Measurements from ENCODE around the gene HOXB8.

HOXB8 gene

GRCh38 chr17:48610282-48611211 lies 4.5 kb downstream of the HOXB8 start, which contains the start of gene HOXB7:
HOXB7 (minus strand) TSS chr17:48611017; CDS start chr17:48610918, 99 bp downstream.
- DNase-seq (ENCODE audit: low spot score): peak; percentile 92

GRCh38 chr17:48609759-48610281 lies 5.3 kb downstream of the HOXB8 start:
- DNase-seq (ENCODE audit: low spot score): no peak

DNA sequence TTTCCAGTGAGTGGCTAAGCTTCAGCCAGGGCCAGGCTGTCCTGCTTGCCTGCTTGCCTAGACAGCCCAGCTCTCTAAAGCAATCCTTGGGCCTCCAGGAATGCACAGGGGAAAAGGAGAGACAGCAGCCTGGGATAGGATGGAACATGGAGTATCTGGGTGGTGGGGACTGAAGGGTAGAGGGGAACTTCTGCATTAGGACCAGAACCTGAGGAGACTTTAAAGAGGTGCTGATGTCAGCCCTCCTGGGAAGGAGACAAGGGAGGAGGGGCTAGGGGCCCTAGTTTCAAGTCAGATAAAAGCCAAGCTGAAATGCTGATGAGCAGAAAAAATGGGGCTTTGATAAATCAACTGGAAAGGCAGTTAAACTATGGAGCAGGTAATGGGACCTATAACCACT lies 6.1 kb downstream of the HOXB8 start:
- no peak for DNase-seq (ENCODE audit: low spot score)

DNA sequence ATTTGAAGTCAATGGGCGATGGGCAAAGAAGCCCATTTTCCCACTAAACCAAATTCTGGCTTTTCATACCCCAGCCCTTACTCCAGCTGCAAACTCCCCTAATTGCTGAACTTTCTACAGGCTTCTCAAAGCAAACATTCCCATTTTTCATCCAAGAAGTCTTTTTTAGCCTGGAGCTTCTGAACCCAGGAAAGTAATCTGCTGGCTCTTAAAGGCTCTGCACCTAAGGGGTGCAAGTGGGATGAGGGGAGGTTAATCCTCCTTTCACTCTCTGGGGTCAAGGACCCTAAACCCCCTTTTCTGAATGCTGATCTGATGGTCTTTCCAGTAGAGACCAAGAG lies 6.6 kb downstream of the HOXB8 start:
- no peak for DNase-seq (ENCODE audit: low spot score)

- no peak for DNase-seq (ENCODE audit: low spot score)
These were observed 8.0 kb downstream of the HOXB8 start for GRCh38 chr17:48606892-48607614.

DNA sequence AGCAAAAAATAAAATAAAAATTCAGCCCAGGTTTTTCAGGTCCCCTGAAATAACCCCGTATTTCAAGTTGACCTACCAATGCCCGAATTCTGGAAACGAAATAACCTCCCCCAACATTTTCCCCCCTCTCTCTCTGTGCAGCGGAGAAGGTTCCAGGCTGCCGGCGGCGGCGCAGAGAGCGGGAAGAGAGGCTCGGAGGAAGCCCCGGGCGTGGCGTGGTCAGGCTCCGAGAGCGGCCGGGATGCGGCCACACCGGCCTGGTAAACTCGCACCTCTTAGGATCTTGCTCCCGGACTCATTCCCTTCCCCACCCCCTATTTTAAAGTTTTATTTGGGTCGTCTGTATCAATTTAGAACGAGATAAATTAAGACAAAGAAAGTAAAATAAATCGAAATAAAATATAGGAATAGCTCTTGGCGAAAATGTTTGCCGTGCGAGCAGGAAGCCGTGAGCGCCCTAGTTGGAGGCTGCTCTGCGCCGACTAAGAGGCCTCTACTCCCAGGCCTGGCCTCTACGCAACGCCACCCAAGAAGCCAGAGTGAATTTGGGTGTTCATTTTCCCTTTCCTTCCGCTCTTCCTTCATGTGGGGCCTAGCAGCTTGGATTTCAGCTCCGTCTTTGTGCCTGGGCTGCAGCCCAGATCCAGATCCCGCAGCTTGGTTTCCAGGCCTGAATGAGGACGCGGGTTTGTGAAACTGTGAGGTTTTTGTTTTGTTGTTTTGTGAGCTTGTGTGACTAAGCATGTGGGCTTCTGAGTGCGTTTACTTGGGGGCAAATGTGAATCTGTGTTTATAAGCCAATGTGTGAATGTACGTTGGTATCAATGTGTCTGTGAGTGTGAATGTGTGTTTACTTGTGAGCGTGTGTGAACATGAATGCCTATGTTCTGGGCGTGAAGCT lies 8.9 kb downstream of the HOXB8 start:
- DNase-seq (ENCODE audit: low spot score): no peak

DNA sequence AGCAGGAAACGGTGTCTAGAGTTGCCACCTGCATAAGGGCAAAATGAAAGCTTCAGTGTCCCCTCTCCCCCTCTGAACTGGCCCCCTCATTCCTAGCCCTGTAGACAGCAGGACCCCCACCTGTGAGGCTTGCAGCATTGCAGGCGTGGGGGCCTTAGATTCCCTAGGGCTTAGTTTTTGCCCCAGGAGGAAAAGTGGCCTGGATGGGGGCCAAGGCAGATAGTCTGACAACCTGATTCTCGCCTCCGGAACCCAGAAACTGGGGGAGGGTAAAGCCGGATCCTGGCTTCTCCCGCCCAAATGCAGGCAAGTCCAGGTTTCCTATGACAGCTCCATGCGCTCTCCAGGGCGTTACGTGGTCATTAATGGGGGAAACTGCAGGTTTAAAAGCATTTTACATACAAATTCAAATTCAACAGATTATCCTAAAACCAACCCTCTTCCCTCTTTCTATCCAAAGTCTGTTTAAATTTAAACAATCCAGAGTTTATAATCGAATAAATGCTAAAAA lies 9.6 kb downstream of the HOXB8 start:
- no peak for DNase-seq (ENCODE audit: low spot score)

GRCh38 chr17:48604770-48605329 lies 10.2 kb downstream of the HOXB8 start, which contains the start of gene HOXB6:
HOXB6 (minus strand) TSS chr17:48604986; CDS start chr17:48598150, 6,836 bp downstream.
- no peak for DNase-seq (ENCODE audit: low spot score)

GRCh38 chr17:48603959-48604769 lies 10.9 kb downstream of the HOXB8 start:
- no peak for DNase-seq (ENCODE audit: low spot score)

- no peak for DNase-seq (ENCODE audit: low spot score)
These were observed 13.3 kb downstream of the HOXB8 start for GRCh38 chr17:48601539-48602425.

DNA sequence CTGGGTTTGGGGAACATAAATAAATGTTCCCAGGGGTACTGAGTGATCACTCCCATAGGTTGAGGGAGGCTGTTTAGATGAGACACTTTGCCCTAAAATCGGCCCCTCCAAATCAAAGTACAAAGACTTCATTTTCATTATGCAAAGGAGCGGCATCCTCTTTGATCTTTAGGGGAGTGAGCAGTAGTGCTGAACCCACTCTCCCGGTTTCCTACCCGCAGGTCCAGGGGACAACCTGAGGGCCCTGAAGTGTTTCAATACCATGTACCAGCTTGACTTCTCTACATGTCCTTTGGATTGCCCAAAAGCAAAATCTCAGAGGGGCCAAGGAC lies 13.9 kb downstream of the HOXB8 start:
- no peak for DNase-seq (ENCODE audit: low spot score)

GRCh38 chr17:48600244-48601098 lies 14.6 kb downstream of the HOXB8 start:
- no peak for DNase-seq (ENCODE audit: low spot score)

DNA sequence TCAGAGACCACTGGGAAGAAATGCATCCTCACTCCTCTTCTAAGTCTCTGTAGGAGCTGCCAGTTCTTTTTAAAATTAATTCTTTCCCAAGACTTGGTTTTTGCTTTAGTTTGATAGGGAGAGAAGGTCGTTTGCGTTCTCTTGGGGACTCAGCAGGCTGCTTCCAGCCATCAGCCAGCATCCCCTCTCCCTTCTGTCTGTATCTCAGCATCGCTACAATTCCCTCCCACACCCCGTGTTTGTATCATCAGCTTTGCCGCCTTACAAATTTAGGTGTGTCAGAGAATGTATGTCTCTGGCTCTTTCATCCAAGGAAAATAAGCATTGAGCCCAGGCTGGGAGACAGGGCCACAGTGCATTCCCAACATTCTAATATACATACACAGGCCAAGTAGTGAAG lies 15.7 kb downstream of the HOXB8 start:
- no peak for DNase-seq (ENCODE audit: low spot score)

DNA sequence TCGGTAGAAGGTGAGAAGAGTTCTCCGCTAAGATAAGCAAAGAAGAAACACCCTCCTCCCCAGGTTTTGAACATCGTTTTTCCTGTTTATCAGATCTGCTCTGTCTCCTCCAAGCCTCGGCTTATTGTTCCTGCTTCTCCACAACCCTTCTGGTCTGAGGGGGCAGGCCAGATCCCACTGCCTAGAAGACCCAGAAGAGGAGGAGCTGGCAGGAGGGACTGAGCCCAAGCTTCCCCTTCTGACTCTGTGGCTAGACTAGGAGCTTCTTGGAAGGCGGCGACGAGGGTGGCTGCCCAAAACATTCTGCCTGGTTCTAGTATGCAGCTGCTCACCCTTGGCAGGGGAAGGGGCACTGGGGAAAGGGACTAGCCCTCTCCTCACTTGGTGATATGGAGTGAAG lies 16.4 kb downstream of the HOXB8 start:
- DNase-seq (ENCODE audit: low spot score): no peak

DNA sequence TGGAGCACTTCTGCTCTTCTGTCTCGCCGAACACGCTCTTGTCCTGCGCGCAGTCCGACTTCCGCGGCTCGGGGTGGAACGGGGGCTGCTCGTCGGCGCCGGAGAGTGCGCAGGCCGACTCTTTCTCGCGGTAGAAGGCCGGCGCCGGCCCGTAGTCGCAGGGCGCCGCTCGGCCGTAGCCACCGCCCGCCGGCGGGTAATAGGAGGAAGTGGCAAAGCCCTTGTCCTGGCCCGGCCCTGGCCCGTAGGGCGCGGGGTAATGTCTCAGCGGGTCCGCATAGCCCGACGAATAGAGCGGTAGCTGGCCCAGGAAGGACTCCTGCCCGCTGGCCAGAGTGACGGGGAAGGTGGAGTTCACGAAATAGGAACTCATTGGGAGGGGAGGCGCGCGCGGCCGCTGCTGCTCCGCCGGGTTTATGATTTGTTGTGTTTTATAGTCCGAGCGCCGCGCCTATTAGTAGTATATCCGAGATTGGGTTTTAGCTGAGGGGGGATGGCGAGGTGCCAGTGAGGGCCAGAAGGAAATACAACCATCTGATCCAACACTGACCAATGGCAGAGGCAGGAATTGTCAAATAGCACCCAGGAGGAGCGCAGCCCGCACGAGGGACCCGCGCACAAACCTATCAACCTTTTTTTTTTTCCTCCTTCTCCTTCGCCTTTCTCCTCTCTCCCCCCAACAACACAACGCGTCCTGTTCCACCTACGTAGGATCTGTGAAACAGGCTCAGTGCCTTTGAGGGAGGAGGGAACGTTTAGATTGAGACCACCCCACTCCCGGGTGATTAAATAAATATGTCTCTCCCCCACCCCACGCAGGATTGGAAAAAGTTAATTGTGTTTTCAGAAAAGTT lies 17.1 kb downstream of the HOXB8 start:
- DNase-seq (ENCODE audit: low spot score): peak; percentile 86

DNA sequence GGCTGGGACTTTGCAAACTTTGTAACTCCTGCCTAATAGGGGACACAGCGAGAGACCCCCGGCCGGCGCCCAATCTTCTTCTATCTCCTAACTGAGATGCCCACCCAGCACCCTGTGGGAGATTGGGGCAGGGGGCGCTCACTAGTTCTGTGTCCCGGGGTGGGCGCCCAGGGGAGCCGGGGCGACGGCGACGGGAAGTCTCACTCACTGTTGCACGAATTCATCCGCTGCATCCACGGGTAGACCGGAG lies 17.6 kb downstream of the HOXB8 start:
- DNase-seq (ENCODE audit: low spot score): no peak

DNA sequence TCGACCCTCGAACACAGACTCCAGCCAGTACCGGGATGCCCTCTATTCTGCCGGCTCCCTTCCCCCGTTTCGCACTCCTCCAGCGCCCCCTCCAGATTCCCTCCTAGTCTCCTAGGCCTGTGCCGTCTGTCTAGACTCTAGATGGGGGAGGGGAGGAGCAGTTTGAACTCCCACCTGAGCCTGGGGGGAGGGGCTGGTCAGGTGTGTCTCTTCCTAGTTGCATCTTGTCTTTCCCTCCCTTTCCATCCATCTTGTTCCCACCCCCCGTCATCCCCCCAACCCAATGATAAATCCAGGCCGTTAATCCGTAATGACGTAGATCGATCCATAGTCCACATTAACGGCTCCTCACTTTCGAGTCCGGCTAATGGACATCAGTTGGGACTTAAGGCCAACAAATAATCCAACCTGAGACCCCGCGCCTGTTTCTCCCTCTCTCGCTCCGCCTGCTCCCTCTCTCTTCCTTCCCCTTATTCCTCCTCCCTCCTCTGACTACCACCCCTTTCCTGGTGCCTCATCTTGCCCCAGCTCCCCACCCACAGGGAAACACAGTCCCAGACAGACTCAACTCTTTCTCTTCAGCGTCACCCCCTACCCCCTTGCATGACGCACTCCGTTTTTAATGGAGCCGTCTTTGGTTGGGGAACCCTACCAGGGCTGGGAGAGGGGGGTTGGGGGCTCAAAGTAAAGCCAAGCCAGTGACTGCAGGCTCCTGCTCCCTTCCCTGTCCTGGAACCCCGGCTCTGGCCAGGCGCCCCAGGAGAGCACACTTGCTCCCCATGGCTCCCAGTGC lies 18.2 kb downstream of the HOXB8 start:
- peak; percentile 81 for DNase-seq (ENCODE audit: low spot score)
